Fibroblast of skin of abdomen (primary cell): ENCODE measurements around the gene KCNJ6.
A peak's percentile ranks its signal among the peaks of the same experiment; 100 is the strongest.

ENCODE experiments used
- DNase-seq: peaks from one replicate; pipeline ENCODE4 v3.0.0-alpha.2; 2013

KCNJ6 gene

GRCh38 chr21:37904856-37905255 is 11.4 kb downstream of the KCNJ6 start:
- no peak for DNase-seq

GRCh38 chr21:37903396-37903795 is 12.9 kb downstream of the KCNJ6 start:
- DNase-seq: no peak

GRCh38 chr21:37899146-37899545 is 17.1 kb downstream of the KCNJ6 start:
- DNase-seq: no peak

GRCh38 chr21:37896788-37897187 is 19.5 kb downstream of the KCNJ6 start:
- no peak for DNase-seq

GRCh38 chr21:37891972-37892371 is 24.3 kb downstream of the KCNJ6 start:
- DNase-seq: no peak

GRCh38 chr21:37888659-37889058 is 27.6 kb downstream of the KCNJ6 start:
- DNase-seq: no peak

DNA sequence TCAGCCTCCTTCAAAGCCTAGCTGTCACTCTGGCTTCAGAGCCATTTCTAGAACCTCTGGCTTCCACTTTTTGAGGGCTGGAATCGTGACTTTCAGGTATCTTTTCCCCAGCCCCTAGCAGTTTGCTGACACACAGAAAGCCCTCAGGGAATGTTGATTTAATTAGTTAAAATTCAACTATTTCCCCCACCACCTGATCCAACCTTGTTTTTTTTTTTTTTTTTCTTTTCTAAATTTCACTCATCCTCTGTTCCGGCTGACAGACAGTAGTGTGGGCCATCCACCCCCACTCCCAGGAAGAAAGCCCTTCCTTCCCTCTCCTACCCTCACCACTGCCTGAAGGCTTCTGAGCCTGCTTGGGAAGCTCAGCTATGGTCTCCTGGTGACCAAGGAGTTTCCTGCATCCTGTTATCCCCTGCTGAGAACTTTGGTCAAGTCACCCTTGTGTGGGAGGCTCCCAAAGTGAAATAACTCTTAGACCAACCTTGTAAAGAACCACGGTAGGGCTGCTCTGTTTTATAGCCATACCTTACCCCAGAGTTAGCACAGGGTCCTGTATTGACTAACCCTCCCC is 29.4 kb downstream of the KCNJ6 start:
- DNase-seq: no peak

DNA sequence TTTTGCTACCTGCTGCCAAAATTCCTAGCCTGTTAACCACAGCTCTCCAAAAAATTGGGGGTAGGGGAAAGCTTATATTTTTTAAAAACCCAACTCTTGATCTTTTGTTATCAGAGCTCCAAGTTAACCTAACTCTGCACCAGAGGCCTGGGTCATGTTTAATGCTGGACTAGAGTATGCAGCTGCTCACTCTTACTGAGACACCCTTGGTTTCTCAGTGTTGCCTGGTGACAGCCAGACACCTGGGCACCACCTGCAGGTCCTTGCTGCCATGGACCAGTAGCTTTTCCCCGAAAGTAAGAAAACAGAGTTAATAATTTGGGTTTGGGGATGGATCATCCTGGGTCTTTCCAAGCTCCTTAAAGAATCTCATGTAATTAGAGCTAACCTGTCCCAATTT is 30.1 kb downstream of the KCNJ6 start:
- DNase-seq: no peak

- peak; percentile 92 for DNase-seq
Observed at GRCh38 chr21:37878946-37879660, 37.2 kb downstream of the KCNJ6 start.

GRCh38 chr21:37877888-37878684 is 38.2 kb downstream of the KCNJ6 start:
- no peak for DNase-seq

- peak; percentile 42 for DNase-seq
Observed at GRCh38 chr21:37877171-37877570, 39.1 kb downstream of the KCNJ6 start.

DNA sequence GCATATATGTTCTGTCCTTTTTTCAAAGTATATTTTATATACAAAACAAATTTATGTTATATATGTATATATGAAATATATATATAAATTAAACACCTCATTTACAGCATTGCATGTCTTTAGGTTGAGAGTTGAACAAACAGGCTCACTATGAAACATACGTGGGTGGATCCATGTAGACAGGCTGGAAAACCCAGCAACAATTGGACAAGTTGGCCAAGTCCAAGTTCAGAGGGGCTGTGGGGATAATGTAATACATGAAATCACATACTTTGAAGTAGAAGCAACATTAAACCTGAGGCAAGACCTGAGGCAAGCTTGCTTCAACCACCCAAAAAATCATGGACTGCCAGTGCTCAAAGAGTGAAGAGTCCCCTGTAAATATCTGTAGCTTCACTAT is 39.7 kb downstream of the KCNJ6 start:
- DNase-seq: no peak

DNA sequence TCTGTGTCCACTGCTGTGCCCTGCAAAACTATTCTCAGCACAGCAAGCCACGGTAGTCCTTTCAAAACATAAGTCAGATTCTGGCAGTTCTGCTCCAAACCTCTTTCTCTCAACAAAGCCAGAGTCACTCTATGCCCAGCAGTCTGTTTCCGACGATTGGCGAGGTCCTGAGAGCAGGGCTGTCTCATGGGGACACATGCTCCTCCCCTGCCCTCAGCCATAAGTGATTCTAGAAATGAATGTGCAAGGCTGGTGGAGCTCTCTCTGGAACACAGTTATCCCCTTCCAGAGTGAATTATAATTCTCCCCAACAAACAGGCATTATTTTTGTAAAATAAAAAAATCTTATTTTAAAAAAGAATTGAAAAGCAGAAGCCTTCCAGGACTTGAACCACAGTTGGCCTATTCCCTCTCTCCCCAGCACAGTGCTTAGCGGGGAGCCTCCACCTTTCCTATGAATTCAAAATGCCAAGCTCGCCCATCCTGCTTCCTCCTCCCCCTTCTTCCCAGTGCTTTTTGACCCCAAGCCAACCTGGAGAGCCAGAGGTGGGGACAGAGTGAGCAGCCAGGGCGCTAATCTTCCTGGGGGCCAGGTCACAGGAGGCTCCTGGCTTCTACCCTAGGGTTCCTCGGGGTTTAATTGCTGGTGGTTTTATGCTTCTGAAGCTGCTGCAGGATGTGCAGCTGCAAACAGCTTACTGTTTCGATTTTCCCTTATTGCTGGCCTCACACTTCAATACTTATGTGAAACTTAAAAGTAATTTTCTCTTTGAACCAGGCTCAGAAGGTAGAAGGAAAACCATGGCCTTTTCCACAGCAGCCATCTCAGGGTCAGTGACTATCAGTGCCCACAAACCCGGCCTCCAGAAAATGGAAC is 41.1 kb downstream of the KCNJ6 start:
- no peak for DNase-seq

GRCh38 chr21:37874481-37874880 is 41.8 kb downstream of the KCNJ6 start:
- no peak for DNase-seq

GRCh38 chr21:37873655-37874054 is 42.6 kb downstream of the KCNJ6 start:
- peak; percentile 12 for DNase-seq

DNA sequence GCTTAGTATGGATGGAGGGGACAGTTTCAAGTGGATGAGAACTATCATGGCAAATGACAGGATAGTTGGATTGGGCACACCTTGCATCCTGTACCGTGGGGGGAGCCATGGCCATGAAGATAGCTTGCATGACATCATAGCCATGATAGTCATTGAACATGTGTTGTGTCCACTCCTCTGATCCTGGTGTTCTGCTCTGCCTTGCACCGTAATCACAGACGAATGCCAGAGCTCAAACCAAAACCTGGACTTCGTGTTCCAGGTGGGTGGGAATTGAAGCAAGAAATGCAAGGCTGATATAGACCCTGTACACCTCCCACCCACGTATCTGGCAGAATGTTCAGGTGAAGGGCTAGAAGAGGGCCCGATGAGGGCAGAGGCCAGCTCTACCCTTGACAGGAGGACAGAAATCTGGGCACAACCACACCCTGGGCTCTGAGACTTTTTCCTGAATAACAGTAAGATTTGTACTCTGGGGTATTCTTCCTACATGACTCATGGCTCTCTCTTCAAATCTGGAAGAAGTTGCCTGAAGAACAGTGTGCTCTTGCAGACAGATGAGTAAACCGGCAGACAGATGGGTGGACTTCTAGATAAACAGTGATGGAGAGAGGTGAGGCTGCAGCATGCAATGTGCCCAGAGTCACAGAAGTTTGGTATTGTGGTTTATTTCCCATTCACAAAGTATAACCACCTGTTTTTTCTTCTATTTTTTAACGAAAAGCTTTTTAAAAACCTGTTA is 45.0 kb downstream of the KCNJ6 start:
- peak; percentile 84 for DNase-seq

GRCh38 chr21:37870221-37870620 is 46.0 kb downstream of the KCNJ6 start:
- DNase-seq: no peak

DNA sequence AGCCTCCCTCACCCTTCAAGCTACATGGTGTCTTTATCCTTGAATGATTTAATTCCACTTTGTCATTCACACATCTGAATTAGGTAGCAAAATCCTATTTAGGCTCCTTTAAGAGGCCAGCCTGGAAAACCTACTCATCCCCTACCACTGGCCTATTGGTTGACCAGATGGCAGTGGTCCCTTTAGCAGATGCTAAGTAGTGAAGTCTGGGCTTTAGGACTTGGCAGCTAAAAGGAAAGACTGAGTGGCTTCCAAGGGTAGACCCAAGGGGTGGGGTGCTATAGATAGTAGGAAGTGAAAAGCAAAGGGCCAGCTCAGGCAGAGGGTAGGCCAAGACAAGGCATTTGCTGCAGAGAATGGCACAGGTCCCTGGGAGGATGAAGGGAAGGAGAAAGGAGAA is 46.6 kb downstream of the KCNJ6 start:
- DNase-seq: no peak

DNA sequence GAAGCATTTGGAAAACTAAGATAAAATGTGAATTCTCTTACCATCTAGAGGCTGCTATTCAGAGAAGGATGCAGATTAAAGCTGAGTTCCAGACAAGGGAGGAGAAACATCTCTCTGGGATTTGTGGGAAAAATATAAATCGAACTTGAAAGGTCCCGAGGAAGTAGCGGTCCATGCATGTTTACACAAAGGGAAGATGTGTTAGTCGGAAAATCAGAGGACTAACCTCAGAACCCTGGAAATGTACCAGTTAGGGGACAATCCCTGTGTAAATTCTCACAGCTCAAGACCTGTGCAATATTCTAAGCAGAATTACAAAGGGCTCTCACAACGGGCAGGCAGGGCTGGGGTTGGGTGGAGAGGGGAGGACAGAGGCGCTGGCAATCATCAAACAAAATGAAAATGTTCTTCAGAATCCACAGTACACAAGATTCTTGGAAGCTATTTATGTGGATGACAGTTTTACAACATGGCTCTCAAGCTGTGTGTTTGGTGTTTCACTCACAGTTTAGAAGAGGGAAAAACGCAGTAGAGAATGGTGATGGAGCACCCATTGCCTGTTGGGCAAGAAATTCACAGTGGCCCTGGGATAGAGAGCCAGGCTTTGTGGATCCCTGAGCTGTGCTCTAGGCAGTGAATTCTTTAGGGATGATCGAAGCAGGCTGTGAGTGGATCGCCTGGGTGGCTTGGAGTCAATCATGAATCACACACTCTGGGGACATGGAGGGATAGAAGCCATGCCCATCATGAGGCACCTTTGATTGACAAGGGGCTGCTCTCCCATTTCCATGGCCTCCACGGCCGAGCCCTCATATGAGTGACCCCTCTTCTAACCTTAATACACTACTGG is 47.6 kb downstream of the KCNJ6 start:
- DNase-seq: peak; percentile 62

DNA sequence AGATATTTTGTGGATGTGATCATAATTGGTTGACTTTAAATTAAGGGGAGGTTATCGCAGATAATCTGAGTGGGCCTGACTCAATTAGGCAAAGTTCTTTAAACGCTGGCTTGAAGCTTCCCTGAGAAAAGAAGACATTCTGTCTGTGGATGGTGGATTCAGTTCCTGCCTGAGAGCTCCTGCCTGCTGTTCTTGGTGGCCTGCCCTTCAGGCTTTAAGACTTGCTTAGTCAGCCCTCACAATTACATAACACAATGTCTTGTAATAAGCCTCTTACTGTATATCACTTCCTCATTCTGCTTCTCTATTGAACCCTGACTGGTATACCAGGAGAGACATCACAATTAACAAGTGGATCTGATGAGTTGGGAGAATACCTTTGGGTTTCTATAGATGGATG is 50.2 kb downstream of the KCNJ6 start:
- no peak for DNase-seq

GRCh38 chr21:37865156-37865555 is 51.1 kb downstream of the KCNJ6 start:
- no peak for DNase-seq
